Measurements from ENCODE around the gene MAPK1IP1L. TPM values are rescaled to one million over a fixed set of nuclear protein-coding genes. Genes with fewer than 3 reads are reported as not detected.

The MAPK1IP1L gene
- total RNA-seq, 4 donors from 2014 or later = 36.8 to 73.7 (median 54.0) TPM

DNA sequence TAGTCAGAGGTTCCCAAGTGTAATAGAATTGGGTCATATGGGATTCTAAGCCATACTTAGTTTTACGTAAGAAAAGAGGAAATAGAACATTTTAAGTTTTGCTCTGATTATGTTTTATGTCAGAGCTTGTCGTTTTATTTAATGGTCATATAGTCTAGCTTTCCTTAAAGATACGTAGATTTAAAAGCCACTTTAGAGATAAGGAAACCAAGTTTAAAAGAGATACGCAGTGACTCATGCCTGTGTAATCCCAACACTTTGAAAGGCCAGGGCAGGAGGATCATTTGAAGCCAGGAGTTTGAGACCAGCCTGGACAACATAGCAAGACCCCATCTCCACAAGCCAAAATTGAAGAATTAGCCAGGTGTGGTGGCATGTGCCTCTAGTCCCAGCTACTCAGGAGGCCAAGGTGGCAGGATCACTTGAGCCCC lies 19.5 kb downstream of the MAPK1IP1L start:
- TF ChIP-seq, protein P1, sequence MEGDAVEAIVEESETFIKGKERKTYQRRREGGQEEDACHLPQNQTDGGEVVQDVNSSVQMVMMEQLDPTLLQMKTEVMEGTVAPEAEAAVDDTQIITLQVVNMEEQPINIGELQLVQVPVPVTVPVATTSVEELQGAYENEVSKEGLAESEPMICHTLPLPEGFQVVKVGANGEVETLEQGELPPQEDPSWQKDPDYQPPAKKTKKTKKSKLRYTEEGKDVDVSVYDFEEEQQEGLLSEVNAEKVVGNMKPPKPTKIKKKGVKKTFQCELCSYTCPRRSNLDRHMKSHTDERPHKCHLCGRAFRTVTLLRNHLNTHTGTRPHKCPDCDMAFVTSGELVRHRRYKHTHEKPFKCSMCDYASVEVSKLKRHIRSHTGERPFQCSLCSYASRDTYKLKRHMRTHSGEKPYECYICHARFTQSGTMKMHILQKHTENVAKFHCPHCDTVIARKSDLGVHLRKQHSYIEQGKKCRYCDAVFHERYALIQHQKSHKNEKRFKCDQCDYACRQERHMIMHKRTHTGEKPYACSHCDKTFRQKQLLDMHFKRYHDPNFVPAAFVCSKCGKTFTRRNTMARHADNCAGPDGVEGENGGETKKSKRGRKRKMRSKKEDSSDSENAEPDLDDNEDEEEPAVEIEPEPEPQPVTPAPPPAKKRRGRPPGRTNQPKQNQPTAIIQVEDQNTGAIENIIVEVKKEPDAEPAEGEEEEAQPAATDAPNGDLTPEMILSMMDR (IDR thresholded peaks at IDR 0.05) = no peak
- TF ChIP-seq POLR2A (IDR thresholded peaks at IDR 0.05) = no peak
- no peak overlapping the region for H3K4me3 ChIP-seq (ENCODE audit: low read depth, poor library complexity, severe bottlenecking)
- intact Hi-C loops (cut with DNase I; ENCODE audit: low total_unique reads) = no loop called here
- DNase-seq (ENCODE audit: low spot score in 2 of 2) = no peak
- 66 to 74% methylated on average over 4 of the region's 4 CpGs for WGBS, 2 donors

GRCh38 chr14:55071870-55072640 lies 20.6 kb downstream of the MAPK1IP1L start:
- WGBS, 2 donors = 11 to 13% methylated on average over 10 of the region's 10 CpGs
- DNase-seq (ENCODE audit: low spot score in 2 of 2) = no peak
- intact Hi-C loops (cut with DNase I; ENCODE audit: low total_unique reads) = no loop called here
- no peak overlapping the region for H3K4me3 ChIP-seq (ENCODE audit: low read depth, poor library complexity, severe bottlenecking)
- TF ChIP-seq, protein P1 (IDR thresholded peaks at IDR 0.05) = no peak
- TF ChIP-seq POLR2A (IDR thresholded peaks at IDR 0.05) = no peak

DNA sequence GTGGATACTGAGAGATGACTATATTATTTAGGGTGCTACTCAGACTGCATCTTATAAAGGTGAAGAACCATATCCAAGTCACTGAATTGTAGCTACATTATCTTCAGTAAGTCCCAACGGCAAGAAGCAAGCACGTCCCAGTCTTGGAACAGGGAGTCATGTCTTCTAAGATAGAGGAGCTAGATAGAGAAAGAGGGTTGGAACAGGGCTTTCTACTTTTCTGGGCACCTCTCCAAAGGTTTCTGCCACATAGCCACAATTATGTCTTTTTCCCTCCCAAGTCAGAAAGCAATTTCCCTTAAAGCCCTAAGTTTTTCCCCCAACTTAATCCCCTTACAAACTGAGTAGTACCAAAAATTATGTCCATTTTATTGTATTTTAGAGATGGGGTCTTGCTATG lies 22.4 kb downstream of the MAPK1IP1L start:
- TF ChIP-seq POLR2A (IDR thresholded peaks at IDR 0.05) = no peak
- TF ChIP-seq, protein P1 (IDR thresholded peaks at IDR 0.05) = no peak
- intact Hi-C loops (cut with DNase I; ENCODE audit: low total_unique reads) = no loop called here
- WGBS, 2 donors = 29 to 36% methylated on average over 2 of the region's 2 CpGs
- H3K4me3 ChIP-seq (ENCODE audit: low read depth, poor library complexity, severe bottlenecking) = no peak overlapping the region
- DNase-seq (ENCODE audit: low spot score in 2 of 2) = no peak

GRCh38 chr14:55074662-55075061 lies 23.2 kb downstream of the MAPK1IP1L start:
- TF ChIP-seq, protein P1 (IDR thresholded peaks at IDR 0.05) = no peak
- no peak for TF ChIP-seq POLR2A (IDR thresholded peaks at IDR 0.05)
- 11 to 18% methylated on average over 5 of the region's 5 CpGs for WGBS, 2 donors
- intact Hi-C loops (cut with DNase I; ENCODE audit: low total_unique reads) = no loop called here
- DNase-seq (ENCODE audit: low spot score in 2 of 2) = no peak
- H3K4me3 ChIP-seq (ENCODE audit: low read depth, poor library complexity, severe bottlenecking) = no peak overlapping the region

DNA sequence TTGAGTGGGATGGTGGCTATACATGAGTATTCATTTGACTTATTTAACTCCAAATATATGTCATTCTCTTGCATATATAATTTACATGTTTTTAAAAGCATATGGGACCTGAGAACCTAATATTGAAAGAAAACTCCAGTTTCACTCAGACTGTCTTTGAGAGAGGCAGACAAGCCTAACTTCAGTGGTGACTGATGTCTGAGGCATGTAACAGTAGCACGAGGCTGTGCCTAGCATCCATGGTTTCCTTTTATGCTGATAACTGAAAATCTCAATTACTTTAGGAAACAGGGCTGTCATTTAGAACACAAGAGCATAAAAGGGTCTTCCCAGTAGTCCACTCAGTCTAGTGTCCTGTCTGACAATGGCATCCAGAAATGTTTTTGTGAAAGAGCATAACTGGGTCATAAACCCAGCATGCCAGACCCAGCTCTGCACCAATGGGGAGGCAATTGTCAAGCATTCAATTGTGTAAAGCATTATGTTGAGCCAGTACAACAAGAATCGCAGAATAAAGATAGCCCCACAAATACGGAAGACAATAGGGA lies 24.3 kb downstream of the MAPK1IP1L start:
- TF ChIP-seq POLR2A (IDR thresholded peaks at IDR 0.05) = no peak
- TF ChIP-seq, protein P1 (IDR thresholded peaks at IDR 0.05) = no peak
- no peak for DNase-seq (ENCODE audit: low spot score in 2 of 2)
- 81% methylated on average over 3 of the region's 3 CpGs for WGBS, 2 donors
- intact Hi-C loops (cut with DNase I; ENCODE audit: low total_unique reads) = no loop called here
- no peak overlapping the region for H3K4me3 ChIP-seq (ENCODE audit: low read depth, poor library complexity, severe bottlenecking)
